Nephron (organoid): ENCODE data around the gene JAGN1.
"Not testable (repeated sequence)": the region's sequence is repeated elsewhere in the genome, so short reads cannot be mapped to it uniquely, and the experiment has no call there.

Source experiments
- H3K27ac Mint-ChIP-seq, 3 experiments: 2 replicates each; pipeline ENCODE4 v1.8.0; 2020; ENCODE audit warnings: mixed read lengths in 3 of 3, mild to moderate bottlenecking in 2 of 3, moderate library complexity in 1 of 3
- H3K27me3 Mint-ChIP-seq: 2 replicates; pipeline ENCODE4 v1.8.0; 2021; ENCODE audit warnings: low read depth, mild to moderate bottlenecking, moderate library complexity, mixed read lengths
- H3K36me3 Mint-ChIP-seq: 2 replicates; pipeline ENCODE4 v1.8.0; 2020; ENCODE audit warnings: low read depth, mixed read lengths
- H3K4me1 Mint-ChIP-seq: 2 replicates; pipeline ENCODE4 v1.8.0; 2020; ENCODE audit warnings: mixed read lengths
- H3K4me3 Mint-ChIP-seq, 3 experiments: 2 replicates each; pipeline ENCODE4 v1.8.0; 2020; ENCODE audit warnings: mild to moderate bottlenecking in 3 of 3, mixed read lengths in 3 of 3, moderate library complexity in 2 of 3
- H3K9me3 Mint-ChIP-seq: 2 replicates; pipeline ENCODE4 v1.8.0; 2020; ENCODE audit warnings: mixed read lengths
- CTCF ChIP-seq, 3 experiments: fragments of 200-600 bp; sonication (generic); IDR thresholded peaks; one replicate each; pipeline ENCODE4 v1.5.0; 2021; ENCODE audit warnings: antibody characterized with exemption in 3 of 3; ENCODE audit not compliant: unreplicated experiment in 3 of 3

JAGN1 gene

GRCh38 chr3:9893739-9894138, 3.3 kb downstream of the JAGN1 start:
- peaks cover 47% of the 10 kb centered on the region for H3K4me1 Mint-ChIP-seq
- H3K27ac Mint-ChIP-seq = no peak overlapping the region
- H3K27me3 Mint-ChIP-seq = no peaks in the 10 kb centered on the region
- H3K4me3 Mint-ChIP-seq = peak overlapping the region; percentile 20 to 46 (median 29)
- no peaks in the 10 kb centered on the region for H3K9me3 Mint-ChIP-seq
- TF ChIP-seq CTCF (IDR thresholded peaks at IDR 0.05; ENCODE audit: unreplicated experiment in 3 of 3) = no peak
- peaks cover 33% of the 10 kb centered on the region for H3K36me3 Mint-ChIP-seq

GRCh38 chr3:9895715-9896114, 5.3 kb downstream of the JAGN1 start:
- Mint-ChIP-seq H3K4me1 (peaks cover 55% of the 10 kb centered on the region), H3K27ac (peak overlapping the region in 2 of 3 experiments; percentile 31 to 73), H3K36me3 (peaks cover 30% of the 10 kb centered on the region)
- not testable (repeated sequence) for H3K27me3 Mint-ChIP-seq, H3K9me3 Mint-ChIP-seq, H3K4me3 Mint-ChIP-seq

- H3K9me3 Mint-ChIP-seq, H3K4me3 Mint-ChIP-seq, H3K27me3 Mint-ChIP-seq: not testable (repeated sequence)
- Mint-ChIP-seq H3K27ac (peak overlapping the region; percentile 84 to 89 (median 88)), H3K36me3 (peaks cover 30% of the 10 kb centered on the region), H3K4me1 (peaks cover 46% of the 10 kb centered on the region)
Observed at GRCh38 chr3:9896755-9897407, 6.5 kb downstream of the JAGN1 start.

GRCh38 chr3:9897408-9898372, 7.3 kb downstream of the JAGN1 start:
- Mint-ChIP-seq H3K36me3 (peaks cover 25% of the 10 kb centered on the region), H3K27me3 (no peaks in the 10 kb centered on the region), H3K4me1 (peaks cover 40% of the 10 kb centered on the region), H3K4me3 (peak overlapping the region in 1 of 3 experiments; percentile 2), H3K9me3 (no peaks in the 10 kb centered on the region), H3K27ac (peak overlapping the region; percentile 84 to 89 (median 88))
- no peak for TF ChIP-seq CTCF (IDR thresholded peaks at IDR 0.05; ENCODE audit: unreplicated experiment in 3 of 3)

- Mint-ChIP-seq H3K27me3 (no peaks in the 10 kb centered on the region), H3K9me3 (no peaks in the 10 kb centered on the region), H3K27ac (peak overlapping the region; percentile 84 to 89 (median 88)), H3K4me3 (no peak overlapping the region), H3K4me1 (peaks cover 42% of the 10 kb centered on the region), H3K36me3 (peaks cover 16% of the 10 kb centered on the region)
- TF ChIP-seq CTCF (IDR thresholded peaks at IDR 0.05; ENCODE audit: unreplicated experiment in 3 of 3) = no peak
Observed at GRCh38 chr3:9898467-9899241, 8.2 kb downstream of the JAGN1 start.

- Mint-ChIP-seq H3K4me1 (peaks cover 42% of the 10 kb centered on the region), H3K27me3 (no peaks in the 10 kb centered on the region), H3K36me3 (peaks cover 10% of the 10 kb centered on the region), H3K9me3 (no peaks in the 10 kb centered on the region), H3K27ac (peak overlapping the region; percentile 84 to 89 (median 88)), H3K4me3 (no peak overlapping the region)
- TF ChIP-seq CTCF (IDR thresholded peaks at IDR 0.05; ENCODE audit: unreplicated experiment in 3 of 3) = no peak
Observed at GRCh38 chr3:9899289-9899791, 8.9 kb downstream of the JAGN1 start.

GRCh38 chr3:9900965-9901415, 10.6 kb downstream of the JAGN1 start:
- not testable (repeated sequence) for H3K4me3 Mint-ChIP-seq, H3K9me3 Mint-ChIP-seq, H3K36me3 Mint-ChIP-seq, H3K27me3 Mint-ChIP-seq, H3K27ac Mint-ChIP-seq
- peaks cover 36% of the 10 kb centered on the region for H3K4me1 Mint-ChIP-seq
